OCI-LY3 (cell line): ENCODE results near the gene CAMKK1.

ENCODE experiments used
- CTCF ChIP-seq: fragments of 200-600, 300-600 bp; sonication (generic); IDR thresholded peaks from 2 replicates; pipeline ENCODE4 v1.5.1; 2014; ENCODE audit warnings: antibody characterized with exemption, low read length, low read depth
- EZH2phosphoT487 ChIP-seq: fragments of 200-600 bp; shearing (Covaris generic); IDR thresholded peaks from 2 replicates; pipeline ENCODE4 v1.6.1; 2018; ENCODE audit warnings: antibody characterized with exemption, mixed run types, low read depth

- no peak for TF ChIP-seq CTCF
- TF ChIP-seq EZH2phosphoT487, result no peak
Measured at GRCh38 chr17:3919123-3919624, 26.3 kb upstream of the CAMKK1 start.
